Fibroblast of peridontal ligament (primary cell): ENCODE measurements around the gene FBLN2.

ENCODE experiments used
- DNase-seq: peaks from one replicate; pipeline ENCODE4 v3.0.0-alpha.2; 2010; ENCODE audit errors: extremely low read depth

Gene FBLN2

GRCh38 chr3:13645801-13646637, 97.1 kb downstream of the FBLN2 start:
- DNase-seq, result no peak

- peak; percentile 15 for DNase-seq
Measured at GRCh38 chr3:13647298-13648059, 98.6 kb downstream of the FBLN2 start.

- peak; percentile 73 for DNase-seq
Measured at GRCh38 chr3:13648060-13649001, 99.4 kb downstream of the FBLN2 start.

GRCh38 chr3:13650210-13651056, 101.5 kb downstream of the FBLN2 start:
- peak; percentile 32 for DNase-seq

GRCh38 chr3:13651057-13651400, 102.1 kb downstream of the FBLN2 start:
- DNase-seq, result no peak

- no peak for DNase-seq
Measured at GRCh38 chr3:13651775-13652428, 103.0 kb downstream of the FBLN2 start.

GRCh38 chr3:13652728-13653127, 103.8 kb downstream of the FBLN2 start:
- no peak for DNase-seq

- DNase-seq, result no peak
Measured at GRCh38 chr3:13653631-13654279, 104.8 kb downstream of the FBLN2 start.

GRCh38 chr3:13654330-13655060, 105.6 kb downstream of the FBLN2 start:
- no peak for DNase-seq

- no peak for DNase-seq
Measured at GRCh38 chr3:13655061-13655913, 106.4 kb downstream of the FBLN2 start.

GRCh38 chr3:13656584-13657301, 107.8 kb downstream of the FBLN2 start:
- no peak for DNase-seq

- DNase-seq, result peak; percentile 6
Measured at GRCh38 chr3:13657660-13658435, 108.9 kb downstream of the FBLN2 start.

- DNase-seq, result no peak
Measured at GRCh38 chr3:13658681-13659080, 109.8 kb downstream of the FBLN2 start.

- DNase-seq, result no peak
Measured at GRCh38 chr3:13659221-13659969, 110.5 kb downstream of the FBLN2 start.

- DNase-seq, result no peak
Measured at GRCh38 chr3:13660042-13660874, 111.3 kb downstream of the FBLN2 start.
